ENCODE results near the gene CHP2.
"Not testable (repeated sequence)": the region's sequence is repeated elsewhere in the genome, so short reads cannot be mapped to it uniquely, and the experiment has no call there.

CHP2 gene

GRCh38 chr16:23739516-23739915, 15.3 kb upstream of the CHP2 start:
- TF ChIP-seq MAX (IDR thresholded peaks at IDR 0.05; ENCODE audit: low read depth, low read length): no peak
- TF ChIP-seq CTCF (IDR thresholded peaks at IDR 0.05; ENCODE audit: low read depth, low read length): no peak
- no peak for TF ChIP-seq MYC (IDR thresholded peaks at IDR 0.05; ENCODE audit: low read depth, low read length)
- TF ChIP-seq POLR2A (IDR thresholded peaks at IDR 0.05; ENCODE audit: extremely low read depth, insufficient read length): no peak
- no peak overlapping the region for H3K4me3 ChIP-seq (ENCODE audit: low read depth, low read length)
- DNase-seq (ENCODE audit: low read depth): no peak

- TF ChIP-seq MAX (IDR thresholded peaks at IDR 0.05; ENCODE audit: low read depth, low read length) (no peak), POLR2A (IDR thresholded peaks at IDR 0.05; ENCODE audit: extremely low read depth, insufficient read length) (no peak), CTCF (IDR thresholded peaks at IDR 0.05; ENCODE audit: low read depth, low read length) (no peak), MYC (IDR thresholded peaks at IDR 0.05; ENCODE audit: low read depth, low read length) (no peak)
Measured at GRCh38 chr16:23741675-23742303, 13.0 kb upstream of the CHP2 start.

GRCh38 chr16:23742766-23743165, 12.1 kb upstream of the CHP2 start:
- TF ChIP-seq MYC (IDR thresholded peaks at IDR 0.05; ENCODE audit: low read depth, low read length): no peak
- no peak for TF ChIP-seq MAX (IDR thresholded peaks at IDR 0.05; ENCODE audit: low read depth, low read length)
- no peak for TF ChIP-seq POLR2A (IDR thresholded peaks at IDR 0.05; ENCODE audit: extremely low read depth, insufficient read length)
- no peak for TF ChIP-seq CTCF (IDR thresholded peaks at IDR 0.05; ENCODE audit: low read depth, low read length)
- no peak for DNase-seq (ENCODE audit: low read depth)
- no peak overlapping the region for H3K4me3 ChIP-seq (ENCODE audit: low read depth, low read length)

More at GRCh38 chr16:23741675-23742303, 13.0 kb upstream of the CHP2 start:
- no peak for DNase-seq (ENCODE audit: low read depth)
- H3K4me3 ChIP-seq (ENCODE audit: low read depth, low read length): no peak overlapping the region

- no peak for DNase-seq (ENCODE audit: low read depth)
- no peak overlapping the region for H3K4me3 ChIP-seq (ENCODE audit: low read depth, low read length)
- no peak for TF ChIP-seq CTCF (IDR thresholded peaks at IDR 0.05; ENCODE audit: low read depth, low read length)
- TF ChIP-seq MYC (IDR thresholded peaks at IDR 0.05; ENCODE audit: low read depth, low read length): no peak
- no peak for TF ChIP-seq MAX (IDR thresholded peaks at IDR 0.05; ENCODE audit: low read depth, low read length)
- no peak for TF ChIP-seq POLR2A (IDR thresholded peaks at IDR 0.05; ENCODE audit: extremely low read depth, insufficient read length)
Measured at GRCh38 chr16:23745263-23745662, 9.6 kb upstream of the CHP2 start.

GRCh38 chr16:23748630-23749029, 6.2 kb upstream of the CHP2 start:
- no peak for DNase-seq (ENCODE audit: low read depth)
- H3K4me3 ChIP-seq (ENCODE audit: low read depth, low read length): no peak overlapping the region
- no peak for TF ChIP-seq MAX (IDR thresholded peaks at IDR 0.05; ENCODE audit: low read depth, low read length)
- TF ChIP-seq POLR2A (IDR thresholded peaks at IDR 0.05; ENCODE audit: extremely low read depth, insufficient read length): no peak
- no peak for TF ChIP-seq CTCF (IDR thresholded peaks at IDR 0.05; ENCODE audit: low read depth, low read length)
- TF ChIP-seq MYC (IDR thresholded peaks at IDR 0.05; ENCODE audit: low read depth, low read length): no peak

GRCh38 chr16:23751053-23751452, 3.8 kb upstream of the CHP2 start:
- H3K4me3 ChIP-seq (ENCODE audit: low read depth, low read length); DNase-seq (ENCODE audit: low read depth): not testable (repeated sequence)

Measured in NB4 (cell line).